Hepatocyte (in vitro differentiated cells): ENCODE results near the gene SPRED2. TPM values are rescaled to one million over a fixed set of nuclear protein-coding genes. Genes with fewer than 3 reads are reported as not detected.

Experiments
- DNase-seq: peaks from one replicate; pipeline ENCODE4 v3.0.0-alpha.2; 2016; ENCODE audit warnings: low spot score
- H2AFZ ChIP-seq: fragments of 200-600 bp; sonication (generic); 2 replicates; pipeline ENCODE4 v1.6.0; 2016; ENCODE audit warnings: antibody characterized with exemption, mild to moderate bottlenecking
- H3K27ac ChIP-seq: fragments of 200-600 bp; sonication (generic); 2 replicates; pipeline ENCODE4 v1.5.1; 2016; ENCODE audit warnings: mild to moderate bottlenecking
- H3K27me3 ChIP-seq: fragments of 200-600 bp; sonication (generic); 2 replicates; pipeline ENCODE4 v1.6.1; 2016
- H3K36me3 ChIP-seq: fragments of 200-600 bp; sonication (generic); replicated peaks from 2 replicates; pipeline ENCODE4 v1.5.1; 2016; ENCODE audit warnings: low read depth; ENCODE audit not compliant: insufficient read depth
- H3K4me1 ChIP-seq: fragments of 200-600 bp; sonication (generic); 2 replicates; pipeline ENCODE4 v1.5.1; 2016; ENCODE audit warnings: mild to moderate bottlenecking, moderate library complexity; ENCODE audit not compliant: insufficient read depth
- H3K4me2 ChIP-seq: fragments of 200-600 bp; sonication (generic); 2 replicates; pipeline ENCODE4 v1.6.0; 2016
- H3K4me3 ChIP-seq: fragments of 200-600 bp; sonication (generic); 2 replicates; pipeline ENCODE4 v1.5.1; 2016; ENCODE audit warnings: mild to moderate bottlenecking
- H3K79me2 ChIP-seq: fragments of 200-600 bp; sonication (generic); 2 replicates; pipeline ENCODE4 v1.6.0; 2017; ENCODE audit warnings: mild to moderate bottlenecking
- H3K9me2 ChIP-seq: fragments of 200-600 bp; sonication (generic); replicated peaks from 2 replicates; pipeline ENCODE4 v1.6.0; 2017; ENCODE audit warnings: mild to moderate bottlenecking; ENCODE audit not compliant: insufficient read depth
- H3K9me3 ChIP-seq: fragments of 200-600 bp; sonication (generic); 2 replicates; pipeline ENCODE4 v1.5.1; 2016; ENCODE audit warnings: low read depth, mild to moderate bottlenecking
- H4K20me1 ChIP-seq: fragments of 200-600 bp; sonication (generic); 2 replicates; pipeline ENCODE4 v1.6.0; 2016; ENCODE audit warnings: mild to moderate bottlenecking; ENCODE audit not compliant: insufficient read depth, poor library complexity, severe bottlenecking
- CTCF ChIP-seq: fragments of 200-600 bp; sonication (generic); IDR thresholded peaks from 2 replicates; pipeline ENCODE4 v1.5.1; 2016; ENCODE audit warnings: antibody characterized with exemption, mild to moderate bottlenecking; ENCODE audit not compliant: poor library complexity
- EZH2 ChIP-seq: fragments of 200-600 bp; sonication (generic); IDR thresholded peaks from 2 replicates; pipeline ENCODE4 v1.6.1; 2016; ENCODE audit warnings: antibody characterized with exemption, mild to moderate bottlenecking, borderline replicate concordance
- EZH2phosphoT487 ChIP-seq: fragments of 200-600 bp; sonication (generic); IDR thresholded peaks from one replicate; pipeline ENCODE4 v1.6.1; 2018; ENCODE audit warnings: antibody characterized with exemption, mild to moderate bottlenecking, low read depth, moderate library complexity; ENCODE audit not compliant: unreplicated experiment, severe bottlenecking
- WGBS: methylation state at CpG from one replicate; pipeline ENCODE4 v1.1.6; 2016; ENCODE audit warnings: low lambda C conversion rate; ENCODE audit errors: missing lambda C conversion rate; 5-methylcytosine and 5-hydroxymethylcytosine counted together
- polyA plus RNA-seq: library from polyadenylated mRNA; unstranded; fragments of >200 nt; fragmentation: Nextera tagmentation; extraction: Ambion mirVana; gene quantifications from 2 replicates; pipeline ENCODE4 v1.2.1, GENCODE V29; 2016
- total RNA-seq: library from RNA; depleted of rRNA; stranded (reverse); fragments of >200 nt; gene quantifications from 2 replicates; pipeline ENCODE4 v1.2.3, GENCODE V29; 2014

The SPRED2 gene
- total and polyA plus RNA-seq, 2 experiments from 2014 or later = 12.7 to 14.1 TPM

GRCh38 chr2:65431421-65432226 lies 775 bp downstream of the SPRED2 start:
- Histone ChIP-seq H3K27me3 (no peaks in the 10 kb centered on the region), H3K9me3 (no peaks in the 10 kb centered on the region), H3K4me2 (peak overlapping the region; percentile 83), H3K9me2 (no peaks in the 10 kb centered on the region), H3K4me3 (peak overlapping the region; percentile 58), H3K79me2 (peaks cover 49% of the 10 kb centered on the region), H3K36me3 (no peaks in the 10 kb centered on the region), H4K20me1 (peaks cover 24% of the 10 kb centered on the region), H3K4me1 (no peaks in the 10 kb centered on the region), H2AFZ (peak overlapping the region; percentile 78), H3K27ac (peak overlapping the region; percentile 97)
- no peak for TF ChIP-seq EZH2phosphoT487
- TF ChIP-seq CTCF = peak; percentile 1
- WGBS = under 1% methylated on average over 38 of the region's 71 CpGs
- DNase-seq = peak; percentile 68

- TF ChIP-seq EZH2phosphoT487 (no peak), CTCF (no peak)
- Histone ChIP-seq H3K9me3 (no peaks in the 10 kb centered on the region), H3K4me1 (no peaks in the 10 kb centered on the region), H4K20me1 (peaks cover 24% of the 10 kb centered on the region), H3K9me2 (no peaks in the 10 kb centered on the region), H3K27ac (peak overlapping the region; percentile 97), H3K36me3 (no peaks in the 10 kb centered on the region), H3K27me3 (no peaks in the 10 kb centered on the region), H3K4me3 (peak overlapping the region; percentile 58), H3K79me2 (peaks cover 57% of the 10 kb centered on the region), H3K4me2 (peak overlapping the region; percentile 83), H2AFZ (peak overlapping the region; percentile 78)
- peak; percentile 80 for DNase-seq
- WGBS = under 1% methylated on average over 55 of the region's 95 CpGs
These were observed 1.6 kb downstream of the SPRED2 start for GRCh38 chr2:65430603-65431420.

DNA sequence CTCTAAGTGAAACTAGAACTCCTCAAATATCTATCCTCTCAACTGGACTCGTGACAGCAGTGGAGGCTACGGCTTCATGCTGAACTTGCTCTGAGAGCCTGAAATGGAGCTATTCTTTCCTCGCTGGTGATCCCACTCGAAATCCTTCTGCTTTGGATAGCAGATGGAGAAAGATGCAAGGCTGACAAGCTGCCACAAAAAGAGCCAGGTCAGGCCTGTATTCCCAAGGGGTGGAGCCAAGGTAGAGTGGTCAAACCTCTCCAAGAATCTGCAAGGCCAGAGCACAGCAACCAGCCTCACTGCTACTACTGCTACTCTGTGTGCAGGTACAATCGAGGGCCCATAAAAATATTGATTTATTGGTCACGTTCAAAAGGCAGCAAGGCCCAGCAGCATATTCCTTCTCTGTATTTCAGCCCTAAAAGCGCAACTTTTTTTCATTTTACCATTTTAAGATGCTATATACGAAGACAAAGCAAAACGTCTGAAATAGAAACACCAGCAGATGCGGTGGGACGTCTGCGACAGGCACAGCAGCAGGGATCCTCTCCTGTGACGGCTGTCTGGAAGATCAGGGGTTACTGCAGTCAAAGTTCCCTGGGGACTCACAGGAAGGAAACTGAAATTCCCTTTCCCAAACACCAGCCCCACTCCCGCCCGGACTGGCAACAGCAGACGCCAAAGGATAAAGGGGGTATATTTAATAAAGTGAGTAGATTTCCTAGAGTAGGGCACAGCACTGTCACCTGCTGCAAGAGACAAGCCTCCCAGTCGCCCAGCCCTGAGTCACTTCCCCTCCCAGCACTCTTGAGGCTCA lies 2.4 kb downstream of the SPRED2 start:
- peak overlapping the region; percentile 58 for H3K4me3 ChIP-seq
- peaks cover 65% of the 10 kb centered on the region for H3K79me2 ChIP-seq
- H2AFZ ChIP-seq = no peak overlapping the region
- no peaks in the 10 kb centered on the region for H3K27me3 ChIP-seq
- H3K36me3 ChIP-seq = no peaks in the 10 kb centered on the region
- 34% methylated on average over 17 of the region's 17 CpGs for WGBS
- H3K4me1 ChIP-seq = no peaks in the 10 kb centered on the region
- peaks cover 24% of the 10 kb centered on the region for H4K20me1 ChIP-seq
- peak overlapping the region; percentile 97 for H3K27ac ChIP-seq
- peak; percentile 32 for DNase-seq
- H3K9me3 ChIP-seq = no peaks in the 10 kb centered on the region
- TF ChIP-seq CTCF (no peak), EZH2 (no peak), EZH2phosphoT487 (no peak)
- no peaks in the 10 kb centered on the region for H3K9me2 ChIP-seq
- H3K4me2 ChIP-seq = peak overlapping the region; percentile 83
